GM23338 (cell line): Measurements from ENCODE around the gene RGN. TPM values are rescaled to one million over a fixed set of nuclear protein-coding genes. Genes with fewer than 3 reads are reported as not detected.

ENCODE experiments used
- ATAC-seq: fragments of 200-7000 bp; cut with Tn5 transposase; 3 replicates; pipeline ENCODE4 v1.9.1; 2020
- DNase-seq: peaks from one replicate; pipeline ENCODE4 v3.0.0-alpha.2; 2015; ENCODE audit warnings: low spot score
- H2AFZ ChIP-seq: fragments of 200-600 bp; sonication (generic); 2 replicates; pipeline ENCODE4 v1.8.0; 2016; ENCODE audit warnings: antibody characterized with exemption, mild to moderate bottlenecking, moderate library complexity
- H3F3A ChIP-seq: fragments of 200-600 bp; sonication (generic); replicated peaks from 2 replicates; pipeline ENCODE4 v1.8.0; 2017; ENCODE audit warnings: antibody characterized with exemption, mixed run types, low read depth
- H3K27ac ChIP-seq: fragments of 200-600 bp; sonication (generic); 2 replicates; pipeline ENCODE4 v1.6.1; 2016; ENCODE audit warnings: low read depth
- H3K27me3 ChIP-seq: fragments of 200-600 bp; sonication (generic); 2 replicates; pipeline ENCODE4 v1.8.0; 2016; ENCODE audit warnings: mild to moderate bottlenecking, mixed run types, moderate library complexity; ENCODE audit not compliant: insufficient read depth
- H3K36me3 ChIP-seq: fragments of 200-600 bp; sonication (generic); 2 replicates; pipeline ENCODE4 v1.8.0; 2016; ENCODE audit warnings: mild to moderate bottlenecking; ENCODE audit not compliant: insufficient read depth
- H3K4me1 ChIP-seq: fragments of 200-600 bp; sonication (generic); 2 replicates; pipeline ENCODE4 v1.8.0; 2016; ENCODE audit warnings: mild to moderate bottlenecking, moderate library complexity; ENCODE audit not compliant: insufficient read depth
- H3K4me2 ChIP-seq: fragments of 200-600 bp; sonication (generic); 2 replicates; pipeline ENCODE4 v1.7.1; 2017; ENCODE audit warnings: mixed run types
- H3K4me3 ChIP-seq: fragments of 200-600 bp; sonication (generic); 2 replicates; pipeline ENCODE4 v1.6.1; 2016; ENCODE audit warnings: mixed run types
- H3K79me2 ChIP-seq: fragments of 200-600 bp; sonication (generic); replicated peaks from 2 replicates; pipeline ENCODE4 v1.8.0; 2017; ENCODE audit warnings: mild to moderate bottlenecking; ENCODE audit not compliant: insufficient read depth
- H3K9me2 ChIP-seq: fragments of 200-600 bp; sonication (generic); 2 replicates; pipeline ENCODE4 v1.8.0; 2017; ENCODE audit not compliant: insufficient read depth
- H4K20me1 ChIP-seq: fragments of 200-600 bp; sonication (generic); replicated peaks from 2 replicates; pipeline ENCODE4 v1.8.0; 2017; ENCODE audit warnings: mild to moderate bottlenecking; ENCODE audit not compliant: insufficient read depth
- H3K27ac Mint-ChIP-seq: 2 replicates; pipeline ENCODE4 v1.8.0; 2020; ENCODE audit warnings: inconsistent platforms, mild to moderate bottlenecking, moderate library complexity, mixed read lengths
- H3K27me3 Mint-ChIP-seq: 3 replicates; pipeline ENCODE4 v1.8.0; 2022; ENCODE audit warnings: low read depth, mild to moderate bottlenecking, moderate library complexity, mixed read lengths, inconsistent platforms; ENCODE audit not compliant: insufficient read depth, poor library complexity
- H3K36me3 Mint-ChIP-seq: 3 replicates; pipeline ENCODE4 v1.8.0; 2021; ENCODE audit warnings: low read depth, mild to moderate bottlenecking, inconsistent platforms, moderate library complexity, mixed read lengths
- H3K4me1 Mint-ChIP-seq: 3 replicates; pipeline ENCODE4 v1.8.0; 2020; ENCODE audit warnings: mild to moderate bottlenecking, inconsistent platforms, mixed read lengths
- H3K4me3 Mint-ChIP-seq: 3 replicates; pipeline ENCODE4 v1.8.0; 2021; ENCODE audit warnings: moderate library complexity, mild to moderate bottlenecking, inconsistent platforms, mixed read lengths
- H3K9me3 Mint-ChIP-seq: 3 replicates; pipeline ENCODE4 v1.8.0; 2020; ENCODE audit warnings: moderate library complexity, mild to moderate bottlenecking, inconsistent platforms, mixed read lengths
- REST ChIP-seq: IDR thresholded peaks from one replicate; pipeline ENCODE4 v1.6.1; 2018; ENCODE audit warnings: antibody characterized with exemption; ENCODE audit not compliant: unreplicated experiment
- ZNF462 ChIP-seq: fragments of 250-450 bp; sonication (Bioruptor Pico); IDR thresholded peaks from 2 replicates; pipeline ENCODE4 v1.5.0; 2020; ENCODE audit warnings: mild to moderate bottlenecking, moderate library complexity
- polyA plus RNA-seq: library from polyadenylated mRNA; unstranded; fragments of >200 nt; fragmentation: Nextera tagmentation; extraction: Ambion mirVana; gene quantifications from 2 replicates; pipeline ENCODE4 v1.2.1, GENCODE V29; 2016
- total RNA-seq: library from RNA; depleted of rRNA; stranded (reverse); fragments of >200 nt; shearing (Covaris generic); gene quantifications from 2 replicates; pipeline ENCODE4 v1.2.3, GENCODE V29; 2014

Gene RGN
- total and polyA plus RNA-seq, 2 experiments from 2014 or later: 5.5 to 6.7 TPM

- Histone ChIP-seq H3F3A (0 out of 2 replicates have a peak, but pooled peaks cover 3% of the 10 kb centered on the region), H3K4me2 (no peak overlapping the region), H3K9me2 (0 out of 2 replicates have a peak, but pooled peaks cover 5% of the 10 kb centered on the region), H3K79me2 (no peaks in the 10 kb centered on the region), H3K36me3 (0 out of 2 replicates have a peak, but pooled peaks cover 2% of the 10 kb centered on the region), H4K20me1 (no peaks in the 10 kb centered on the region), H3K4me1 (peaks cover 4% of the 10 kb centered on the region; the same call in 1 of the 2 replicates), H3K4me3 (no peak overlapping the region), H3K27me3 (no peaks in the 10 kb centered on the region), H3K27ac (no peak overlapping the region), H2AFZ (no peak overlapping the region)
- H3K4me3 Mint-ChIP-seq: no peak overlapping the region
- no peak for ATAC-seq
- H3K27me3 Mint-ChIP-seq: peaks cover 3% of the 10 kb centered on the region
- no peaks in the 10 kb centered on the region for H3K36me3 Mint-ChIP-seq
- no peak overlapping the region for H3K27ac Mint-ChIP-seq
- peaks cover 12% of the 10 kb centered on the region; the same call in 2 of the 3 replicates for H3K4me1 Mint-ChIP-seq
- TF ChIP-seq ZNF462 (CRISPR knock-in tag) (no peak), REST (peak; percentile 74)
- peaks cover 2% of the 10 kb centered on the region; the same call in 1 of the 3 replicates for H3K9me3 Mint-ChIP-seq
- no peak for DNase-seq
Measured at GRCh38 chrX:47098338-47099094, 20.3 kb downstream of the RGN start.
